Stomach (tissue), 4 donors: Measurements from ENCODE around the gene TSPAN19.

Source experiments
- CTCF ChIP-seq, 7 experiments: fragments of 450-650 bp in 4 of 7; fragments of 200-600 bp in 3 of 7; sonication (generic) in 3 of 7; IDR thresholded peaks; one replicate each; pipeline ENCODE4 v1.5.1; 2016 to 2019; ENCODE audit warnings: antibody characterized with exemption in 7 of 7, control low read depth in 2 of 7, mild to moderate bottlenecking in 1 of 7
- POLR2A ChIP-seq, 4 donors: fragments of 450-650 bp; IDR thresholded peaks; one replicate each; pipeline ENCODE4 v1.6.1; 2016; ENCODE audit warnings: antibody characterized with exemption in 4 of 4, control low read depth in 2 of 4, mild to moderate bottlenecking in 1 of 4, moderate library complexity in 1 of 4
- POLR2AphosphoS5 ChIP-seq, 3 donors: sonication (generic); formaldehyde crosslinking; IDR thresholded peaks; one replicate each; pipeline ENCODE4 v1.6.1; 2016; ENCODE audit warnings: antibody characterized with exemption in 3 of 3

GRCh38 chr12:85006206-85006605 is 29.9 kb downstream of the TSPAN19 start:
- TF ChIP-seq CTCF (IDR thresholded peaks at IDR 0.05) (no peak), POLR2A (IDR thresholded peaks at IDR 0.05) (no peak), POLR2AphosphoS5 (IDR thresholded peaks at IDR 0.05) (no peak)
